Stomach smooth muscle (tissue), 2 donors: ENCODE data around the gene SHISA5.
A peak's percentile ranks its signal among the peaks of the same experiment; 100 is the strongest.

Experiments
- H3K27ac ChIP-seq: one replicate; pipeline ENCODE4 v1.7.0; 2013; ENCODE audit warnings: mild to moderate bottlenecking, low read length, inconsistent platforms
- H3K27me3 ChIP-seq, 2 donors: one replicate each; pipeline ENCODE4 v1.7.0; 2013; ENCODE audit warnings: low read length in 2 of 2; ENCODE audit not compliant: insufficient read depth in 2 of 2, control insufficient read depth in 1 of 2
- H3K36me3 ChIP-seq, 2 donors: one replicate each; pipeline ENCODE4 v1.7.0; 2013; ENCODE audit warnings: low read length in 2 of 2; ENCODE audit not compliant: control insufficient read depth in 2 of 2, insufficient read depth in 2 of 2
- H3K4me1 ChIP-seq: one replicate; pipeline ENCODE4 v1.7.0; 2013; ENCODE audit warnings: low read length; ENCODE audit not compliant: control insufficient read depth, insufficient read depth
- H3K4me3 ChIP-seq, 2 donors: one replicate each; pipeline ENCODE4 v1.7.0; 2013; ENCODE audit warnings: low read length in 2 of 2
- H3K9ac ChIP-seq, 2 donors: one replicate each; pipeline ENCODE4 v1.7.0; 2013; ENCODE audit warnings: low read length in 2 of 2, mild to moderate bottlenecking in 1 of 2
- H3K9me3 ChIP-seq, 2 donors: one replicate each; pipeline ENCODE4 v1.7.0; 2013; ENCODE audit warnings: low read length in 2 of 2; ENCODE audit not compliant: control insufficient read depth in 2 of 2
- donor health status: healthy.
- donor health status: Pancreatic carcinoma.

The SHISA5 gene

DNA sequence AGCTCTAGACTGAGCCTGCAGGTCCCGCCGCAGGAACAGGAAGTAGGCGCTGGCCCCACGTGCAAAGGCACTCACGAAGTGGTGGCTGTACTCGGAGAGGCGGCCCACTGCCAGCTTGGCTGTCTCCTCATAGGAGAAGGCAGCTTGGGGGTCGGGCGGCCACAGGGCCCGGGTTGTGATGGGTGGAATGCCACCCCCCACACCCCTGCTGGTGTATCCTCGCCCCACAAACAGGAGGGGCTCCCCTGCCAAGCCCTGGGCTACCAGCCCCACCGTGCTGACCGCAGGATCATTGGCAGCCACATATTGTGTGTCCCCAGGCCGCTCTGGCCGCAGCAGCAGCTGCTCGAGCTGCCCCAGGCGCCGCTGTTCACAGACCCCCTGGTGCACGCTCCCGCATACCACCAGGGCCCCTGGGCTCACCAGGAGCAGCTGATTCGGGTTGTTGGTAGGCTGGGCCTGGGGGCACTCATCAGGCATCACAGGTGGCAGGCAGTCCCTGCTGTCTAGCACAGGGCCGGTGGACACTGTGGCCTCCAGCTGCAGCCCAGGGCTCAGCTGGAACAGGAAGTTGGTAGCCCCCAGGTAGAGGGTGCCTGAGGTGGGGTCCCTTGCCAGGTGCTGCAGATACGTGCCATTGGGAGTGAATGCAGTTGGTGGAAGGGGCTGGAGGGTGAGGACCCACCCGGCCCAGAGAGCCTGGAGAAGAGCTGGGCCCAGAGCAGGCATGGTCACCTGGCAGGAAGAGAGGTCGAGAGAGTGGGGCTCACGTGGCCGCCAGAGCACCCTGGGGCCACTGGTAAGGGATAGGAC is 79.9 kb downstream of the SHISA5 start:
- Histone ChIP-seq H3K4me3 (peak overlapping the region in 1 of 2 donors; percentile 40), H3K36me3 (peaks cover 2 to 11% of the 10 kb centered on the region in 2 donors), H3K27ac (peak overlapping the region; percentile 92), H3K9ac (peak overlapping the region; percentile 52 to 55), H3K9me3 (no peaks in the 10 kb centered on the region), H3K4me1 (peaks cover 64% of the 10 kb centered on the region), H3K27me3 (no peaks in the 10 kb centered on the region)

DNA sequence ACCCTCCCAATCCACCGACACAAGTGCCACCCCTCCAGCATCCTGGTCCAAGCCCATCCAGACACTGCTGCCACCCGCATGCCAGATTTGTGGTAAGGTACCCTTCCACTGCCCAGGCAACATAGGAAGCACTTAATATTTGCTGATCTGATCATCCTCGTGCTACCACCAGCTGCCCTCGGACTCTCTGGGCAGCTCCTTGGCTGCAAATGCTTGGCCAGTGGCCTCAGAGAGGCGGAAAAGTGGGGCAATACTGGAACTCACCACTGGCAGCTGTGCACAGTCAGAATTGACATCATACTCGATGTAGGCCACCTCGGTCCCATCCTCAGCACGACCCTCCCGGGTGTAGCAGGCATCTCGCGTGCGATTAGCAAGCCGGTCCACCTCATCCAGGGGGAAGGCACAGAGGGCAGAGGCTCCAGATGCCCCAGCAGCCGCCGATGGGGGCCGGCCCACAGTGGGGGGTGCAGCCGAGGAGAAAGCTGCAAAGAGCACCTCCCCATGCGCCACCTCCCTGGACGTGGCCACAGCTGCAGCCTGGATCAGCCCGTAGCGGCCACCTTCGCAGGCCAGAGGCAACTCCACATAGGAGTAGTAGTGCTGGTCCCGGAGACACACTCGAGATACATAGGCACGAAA is 80.6 kb downstream of the SHISA5 start:
- Histone ChIP-seq H3K4me3 (no peak overlapping the region), H3K27me3 (no peaks in the 10 kb centered on the region), H3K36me3 (peaks cover 6 to 18% of the 10 kb centered on the region in 2 donors), H3K9me3 (no peaks in the 10 kb centered on the region), H3K27ac (peak overlapping the region; percentile 24), H3K9ac (no peak overlapping the region), H3K4me1 (peaks cover 63% of the 10 kb centered on the region)

DNA sequence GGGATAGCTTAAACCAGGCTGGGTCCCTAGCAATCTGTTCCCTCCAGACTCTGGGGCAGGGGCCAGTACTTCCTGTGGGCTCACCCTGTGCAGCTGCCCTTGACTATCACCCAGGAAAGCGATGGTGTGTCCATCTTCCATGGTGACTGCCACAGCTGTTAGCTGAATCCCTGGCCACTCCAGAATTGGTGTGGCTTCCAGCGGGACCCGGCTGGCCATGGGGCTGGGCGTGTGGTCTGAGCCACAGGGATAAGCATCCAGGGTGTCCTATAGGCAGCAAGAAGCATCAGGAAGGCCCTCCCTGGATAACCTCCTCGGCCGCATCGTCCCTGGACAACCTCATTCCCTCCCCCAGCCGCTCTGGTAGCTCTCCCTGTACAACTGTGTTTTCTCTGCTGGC is 81.3 kb downstream of the SHISA5 start:
- H3K36me3 ChIP-seq: peaks cover 7 to 25% of the 10 kb centered on the region in 2 donors
- H3K27ac ChIP-seq: peak overlapping the region; percentile 24
- peaks cover 56% of the 10 kb centered on the region for H3K4me1 ChIP-seq
- H3K9me3 ChIP-seq: no peaks in the 10 kb centered on the region
- no peak overlapping the region for H3K9ac ChIP-seq
- no peaks in the 10 kb centered on the region for H3K27me3 ChIP-seq
- H3K4me3 ChIP-seq: no peak overlapping the region

DNA sequence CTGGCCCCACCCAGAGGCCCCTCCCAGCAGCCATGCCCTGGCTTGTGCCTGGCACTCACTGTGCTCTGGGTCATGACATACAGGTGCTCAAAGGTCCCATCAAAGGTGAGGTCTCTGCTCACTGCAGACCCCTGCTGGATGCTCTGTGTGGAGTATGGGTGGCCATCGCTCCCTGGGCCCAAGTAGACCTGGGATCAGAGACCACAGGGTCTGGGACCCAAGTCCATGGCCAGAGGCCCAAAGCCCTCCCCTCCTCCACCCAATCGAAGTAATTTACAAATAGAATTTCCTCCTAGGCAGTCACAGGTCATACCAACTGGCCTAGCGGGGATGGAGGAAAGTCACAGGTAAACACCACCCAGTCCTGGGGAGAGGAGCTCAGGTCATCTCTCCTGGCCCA is 81.7 kb downstream of the SHISA5 start:
- H3K4me3 ChIP-seq: no peak overlapping the region
- H3K27me3 ChIP-seq: no peaks in the 10 kb centered on the region
- peaks cover 7 to 27% of the 10 kb centered on the region in 2 donors for H3K36me3 ChIP-seq
- H3K4me1 ChIP-seq: peaks cover 52% of the 10 kb centered on the region
- peak overlapping the region; percentile 24 for H3K27ac ChIP-seq
- H3K9me3 ChIP-seq: no peaks in the 10 kb centered on the region
- H3K9ac ChIP-seq: no peak overlapping the region

DNA sequence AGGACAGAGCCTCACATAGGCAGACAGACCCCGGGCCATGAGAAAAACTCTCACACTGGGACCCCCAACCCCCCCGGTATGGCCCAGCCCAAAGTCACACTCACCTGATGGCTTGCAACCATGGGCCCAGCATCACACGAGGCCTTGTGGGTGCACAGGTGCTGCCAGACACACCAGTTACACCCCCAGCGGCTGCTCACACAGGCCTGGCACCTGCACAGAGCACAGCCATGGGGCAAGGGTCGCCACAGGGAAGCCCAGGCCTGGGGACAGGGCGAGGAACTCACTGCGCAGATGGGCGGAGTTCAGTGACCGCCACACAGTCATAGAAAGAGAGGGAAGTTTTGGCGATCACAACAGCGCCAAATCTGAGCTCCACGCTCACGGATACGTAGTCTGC is 83.4 kb downstream of the SHISA5 start:
- H3K27ac ChIP-seq: peak overlapping the region; percentile 49
- H3K4me3 ChIP-seq: no peak overlapping the region
- peaks cover 10 to 43% of the 10 kb centered on the region in 2 donors for H3K36me3 ChIP-seq
- no peaks in the 10 kb centered on the region for H3K9me3 ChIP-seq
- no peaks in the 10 kb centered on the region for H3K27me3 ChIP-seq
- H3K4me1 ChIP-seq: peaks cover 37% of the 10 kb centered on the region
- no peak overlapping the region for H3K9ac ChIP-seq

DNA sequence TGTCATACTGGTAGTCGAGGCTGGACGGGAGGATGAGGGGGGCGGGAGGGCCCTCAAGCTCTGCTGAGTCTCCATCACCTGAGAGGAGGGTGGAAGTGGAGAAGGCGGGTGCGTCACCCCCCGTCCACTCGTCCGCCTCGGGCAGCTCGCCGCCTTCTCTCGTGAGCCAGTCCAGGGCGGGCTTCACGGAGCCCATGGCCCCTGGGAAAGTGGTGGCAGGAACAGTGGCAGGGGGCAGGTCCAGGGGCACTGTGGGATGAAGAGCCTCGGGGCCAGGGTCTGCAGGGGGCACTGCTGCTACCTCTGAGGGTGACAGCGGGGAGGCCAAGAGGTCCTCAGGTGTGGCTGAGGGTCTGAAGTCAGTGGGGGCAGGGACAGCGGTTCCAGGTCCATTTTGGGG is 84.4 kb downstream of the SHISA5 start:
- no peak overlapping the region for H3K4me3 ChIP-seq
- H3K36me3 ChIP-seq: peaks cover 13 to 50% of the 10 kb centered on the region in 2 donors
- H3K27ac ChIP-seq: no peak overlapping the region
- H3K4me1 ChIP-seq: peaks cover 33% of the 10 kb centered on the region
- H3K9me3 ChIP-seq: no peaks in the 10 kb centered on the region
- H3K27me3 ChIP-seq: no peaks in the 10 kb centered on the region
- H3K9ac ChIP-seq: no peak overlapping the region

DNA sequence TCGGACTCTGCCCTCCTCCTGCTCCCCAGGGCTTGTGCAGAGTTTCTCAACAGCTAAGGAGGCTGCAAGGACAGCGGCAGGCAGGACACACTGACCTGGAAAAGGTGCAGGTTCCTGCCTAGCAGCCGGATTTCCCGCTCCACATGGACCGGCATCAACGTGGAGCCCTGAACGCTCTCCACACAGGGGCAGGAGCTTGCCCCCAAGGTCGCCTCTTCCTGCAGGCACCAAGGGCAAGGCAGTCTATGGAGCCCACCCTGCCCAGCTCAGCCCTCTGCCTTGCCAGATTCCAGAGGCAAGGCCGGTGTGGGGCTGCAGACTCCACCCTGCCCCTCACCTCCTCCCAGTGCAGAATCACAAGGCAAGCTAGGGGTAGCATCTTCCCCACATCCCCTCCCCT is 84.8 kb downstream of the SHISA5 start:
- no peak overlapping the region for H3K27ac ChIP-seq

DNA sequence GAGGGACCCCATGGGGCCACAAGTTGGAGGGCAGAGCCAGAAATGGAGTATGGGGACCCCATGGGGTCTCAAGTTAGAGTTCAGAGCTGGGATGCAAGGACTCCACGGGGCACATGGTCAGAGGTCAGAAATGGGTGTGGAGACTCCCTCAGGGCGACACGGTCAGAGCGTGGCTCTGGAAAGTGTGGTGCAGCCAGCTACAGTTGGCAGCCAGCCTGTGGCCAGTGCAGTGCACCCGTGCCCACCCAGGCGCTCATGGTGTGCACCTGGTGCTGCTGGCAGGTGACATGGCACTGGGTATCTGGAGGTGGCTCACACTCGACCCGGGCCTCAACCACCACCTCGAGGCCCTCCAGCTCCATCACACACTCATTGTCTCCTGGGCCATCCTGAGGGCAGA is 85.3 kb downstream of the SHISA5 start:
- Histone ChIP-seq H3K9ac (no peak overlapping the region), H3K36me3 (peaks cover 13 to 54% of the 10 kb centered on the region in 2 donors), H3K27me3 (no peaks in the 10 kb centered on the region), H3K4me3 (no peak overlapping the region), H3K4me1 (peaks cover 32% of the 10 kb centered on the region), H3K27ac (peak overlapping the region; percentile 18), H3K9me3 (no peaks in the 10 kb centered on the region)

More for the DNA sequence above, 84.8 kb downstream of the SHISA5 start:
- Histone ChIP-seq H3K36me3 (peaks cover 13 to 54% of the 10 kb centered on the region in 2 donors), H3K4me1 (peaks cover 32% of the 10 kb centered on the region), H3K9ac (no peak overlapping the region), H3K4me3 (no peak overlapping the region), H3K27me3 (no peaks in the 10 kb centered on the region), H3K9me3 (no peaks in the 10 kb centered on the region)

DNA sequence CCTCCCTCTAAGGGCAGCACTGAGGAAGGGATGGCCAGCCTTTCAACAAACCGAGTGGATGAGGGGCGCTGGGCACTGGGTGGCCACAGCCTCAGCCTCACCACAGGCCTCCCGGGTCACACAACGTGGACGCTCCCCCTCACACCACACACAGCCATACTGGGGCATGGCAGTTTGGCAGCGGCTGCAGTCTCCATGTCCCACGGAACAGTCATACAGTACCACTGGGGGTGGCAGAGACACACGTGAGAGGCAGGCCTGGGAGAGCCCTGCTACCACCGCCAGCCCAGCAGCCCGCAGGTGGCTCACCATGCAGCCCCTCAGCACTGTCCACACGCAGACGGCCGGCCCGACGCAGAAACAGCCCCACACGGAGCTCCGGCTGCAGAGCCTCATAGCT is 85.8 kb downstream of the SHISA5 start:
- peaks cover 11 to 54% of the 10 kb centered on the region in 2 donors for H3K36me3 ChIP-seq
- H3K9me3 ChIP-seq: no peaks in the 10 kb centered on the region
- H3K9ac ChIP-seq: no peak overlapping the region
- peaks cover 32% of the 10 kb centered on the region for H3K4me1 ChIP-seq
- no peak overlapping the region for H3K4me3 ChIP-seq
- H3K27me3 ChIP-seq: no peaks in the 10 kb centered on the region
- peak overlapping the region; percentile 18 for H3K27ac ChIP-seq
